Measurements from ENCODE around the gene FOXL2.

Gene FOXL2

GRCh38 chr3:138946663-138947494 is at the start of gene FOXL2, which contains the start of gene FOXL2NB:
Gene FOXL2 (minus strand): TSS chr3:138947137. CDS start chr3:138946722, 415 bp downstream.
Gene FOXL2NB (plus strand): TSS chr3:138947217. CDS start chr3:138947365, 148 bp downstream.
- DNase-seq (ENCODE audit: extremely low read depth in 1 of 2, low read depth in 1 of 2), result no peak

GRCh38 chr3:138995706-138996105 is 48.8 kb upstream of the FOXL2 start:
- no peak for DNase-seq (ENCODE audit: extremely low read depth in 1 of 2, low read depth in 1 of 2)

- no peak for DNase-seq (ENCODE audit: extremely low read depth in 1 of 2, low read depth in 1 of 2)
Observed at GRCh38 chr3:138987181-138987580, 40.2 kb upstream of the FOXL2 start.

GRCh38 chr3:138985932-138986331 is 39.0 kb upstream of the FOXL2 start:
- no peak for DNase-seq (ENCODE audit: extremely low read depth in 1 of 2, low read depth in 1 of 2)

DNA sequence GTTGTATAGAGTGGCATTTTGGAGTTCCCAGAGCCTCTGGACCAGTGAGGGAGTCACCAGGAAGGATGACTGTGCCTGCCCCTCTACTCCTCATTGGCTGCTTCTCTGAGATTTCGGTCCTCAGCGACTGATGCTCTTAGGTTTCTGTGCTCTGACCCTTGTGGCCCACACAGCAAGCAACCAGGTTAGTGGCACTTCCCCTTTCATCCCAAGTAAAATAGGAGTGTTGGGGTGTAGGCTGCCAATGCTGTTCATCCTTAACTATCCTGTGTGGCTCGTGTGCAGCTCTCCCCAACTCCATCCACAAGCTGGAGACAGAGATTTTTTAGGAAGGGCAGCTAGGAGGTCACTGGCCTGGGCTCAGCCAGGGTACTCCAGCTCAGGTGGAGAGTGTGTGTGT is 37.9 kb upstream of the FOXL2 start:
- no peak for DNase-seq (ENCODE audit: extremely low read depth in 1 of 2, low read depth in 1 of 2)

GRCh38 chr3:138976047-138976446 is 29.1 kb upstream of the FOXL2 start:
- DNase-seq (ENCODE audit: extremely low read depth in 1 of 2, low read depth in 1 of 2), result no peak

DNA sequence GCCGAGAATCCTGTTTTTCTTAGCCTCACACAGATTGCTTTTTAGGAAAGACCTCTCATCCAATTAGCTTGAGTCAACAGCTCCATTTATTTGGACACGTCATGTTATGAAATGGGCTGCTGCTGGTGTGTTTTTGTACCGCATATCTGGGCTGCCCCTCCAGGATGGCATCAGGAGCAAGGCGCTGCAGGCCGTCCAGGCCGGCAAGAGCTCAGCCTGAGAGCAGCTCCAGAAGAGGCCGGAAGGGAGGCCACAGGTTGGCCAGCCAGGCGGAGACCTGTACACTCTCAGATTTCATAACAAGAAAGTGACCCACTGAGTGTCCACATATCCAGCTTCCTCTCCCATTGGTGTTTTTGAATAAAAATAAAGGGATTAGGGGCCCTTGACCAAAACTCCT is 28.4 kb upstream of the FOXL2 start:
- no peak for DNase-seq (ENCODE audit: extremely low read depth in 1 of 2, low read depth in 1 of 2)

- DNase-seq (ENCODE audit: extremely low read depth in 1 of 2, low read depth in 1 of 2), result no peak
Observed at GRCh38 chr3:138974462-138974861, 27.5 kb upstream of the FOXL2 start.

DNA sequence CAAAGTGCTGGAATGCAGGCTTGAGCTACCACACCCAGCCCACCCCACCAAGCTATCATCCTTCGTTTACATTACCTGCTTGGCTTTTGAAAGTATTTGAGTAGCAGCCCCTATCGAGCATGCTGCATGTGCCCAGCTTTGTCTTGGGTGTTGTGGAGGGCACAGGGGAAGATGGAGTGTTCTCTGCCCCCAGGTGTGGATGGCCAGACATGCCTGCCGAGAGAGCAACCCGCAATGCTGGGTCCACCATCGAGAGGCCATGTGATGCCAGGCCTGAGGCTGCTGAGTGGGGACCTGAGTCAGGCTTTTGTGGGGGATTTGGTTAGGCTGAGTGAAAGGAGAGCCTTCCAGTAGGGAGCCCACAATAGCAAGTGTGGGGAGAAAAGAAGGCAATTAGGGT is 26.0 kb upstream of the FOXL2 start:
- DNase-seq (ENCODE audit: extremely low read depth in 1 of 2, low read depth in 1 of 2), result no peak

- DNase-seq (ENCODE audit: extremely low read depth in 1 of 2, low read depth in 1 of 2), result no peak
Observed at GRCh38 chr3:138971766-138972320, 24.9 kb upstream of the FOXL2 start.

DNA sequence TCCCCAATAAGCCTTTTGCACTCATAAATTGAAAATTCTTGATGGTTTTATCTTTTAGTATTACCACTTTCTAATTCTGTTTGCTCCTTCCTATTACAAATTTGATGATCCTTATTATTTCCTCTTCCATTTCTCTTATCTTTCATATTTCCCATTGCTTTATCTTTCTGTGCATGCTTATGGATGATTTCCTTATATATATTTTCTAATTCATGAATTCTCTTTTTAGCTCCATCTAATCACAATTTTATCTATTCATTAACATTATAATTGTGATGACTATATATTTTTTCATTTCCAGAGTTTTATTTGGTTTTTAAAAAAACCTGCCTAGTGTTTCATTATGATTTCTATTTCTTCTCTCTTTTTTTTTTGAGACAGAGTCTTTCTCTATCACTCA is 18.0 kb upstream of the FOXL2 start:
- DNase-seq (ENCODE audit: extremely low read depth in 1 of 2, low read depth in 1 of 2), result no peak

- no peak for DNase-seq (ENCODE audit: extremely low read depth in 1 of 2, low read depth in 1 of 2)
Observed at GRCh38 chr3:138964264-138964663, 17.3 kb upstream of the FOXL2 start.

- no peak for DNase-seq (ENCODE audit: extremely low read depth in 1 of 2, low read depth in 1 of 2)
Observed at GRCh38 chr3:138962854-138963560, 16.1 kb upstream of the FOXL2 start.

DNA sequence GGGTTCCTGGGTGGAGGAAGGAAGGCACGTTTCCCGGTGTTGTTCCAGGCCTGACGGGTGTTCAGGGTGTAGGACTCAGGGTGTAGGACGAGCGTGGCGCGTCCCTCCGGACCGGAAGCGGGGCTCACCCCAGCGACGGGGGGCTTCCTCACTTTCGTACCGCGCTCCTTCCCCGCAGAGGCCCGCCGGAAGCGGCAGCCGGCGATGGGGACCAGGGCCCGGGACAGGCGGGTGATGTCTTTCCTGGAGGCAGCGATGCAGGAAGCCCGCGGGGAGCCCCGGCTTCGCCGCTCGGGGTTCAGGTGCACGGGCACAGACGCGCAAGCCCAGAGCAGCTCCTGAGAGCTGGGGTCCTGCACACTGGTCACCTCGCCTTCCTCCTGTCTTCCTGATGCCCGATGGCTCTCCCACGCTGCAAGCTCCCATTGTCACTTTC is 13.5 kb upstream of the FOXL2 start:
- DNase-seq (ENCODE audit: extremely low read depth in 1 of 2, low read depth in 1 of 2), result no peak

GRCh38 chr3:138950701-138951100 is 3.8 kb upstream of the FOXL2 start:
- DNase-seq (ENCODE audit: extremely low read depth in 1 of 2, low read depth in 1 of 2), result no peak

DNA sequence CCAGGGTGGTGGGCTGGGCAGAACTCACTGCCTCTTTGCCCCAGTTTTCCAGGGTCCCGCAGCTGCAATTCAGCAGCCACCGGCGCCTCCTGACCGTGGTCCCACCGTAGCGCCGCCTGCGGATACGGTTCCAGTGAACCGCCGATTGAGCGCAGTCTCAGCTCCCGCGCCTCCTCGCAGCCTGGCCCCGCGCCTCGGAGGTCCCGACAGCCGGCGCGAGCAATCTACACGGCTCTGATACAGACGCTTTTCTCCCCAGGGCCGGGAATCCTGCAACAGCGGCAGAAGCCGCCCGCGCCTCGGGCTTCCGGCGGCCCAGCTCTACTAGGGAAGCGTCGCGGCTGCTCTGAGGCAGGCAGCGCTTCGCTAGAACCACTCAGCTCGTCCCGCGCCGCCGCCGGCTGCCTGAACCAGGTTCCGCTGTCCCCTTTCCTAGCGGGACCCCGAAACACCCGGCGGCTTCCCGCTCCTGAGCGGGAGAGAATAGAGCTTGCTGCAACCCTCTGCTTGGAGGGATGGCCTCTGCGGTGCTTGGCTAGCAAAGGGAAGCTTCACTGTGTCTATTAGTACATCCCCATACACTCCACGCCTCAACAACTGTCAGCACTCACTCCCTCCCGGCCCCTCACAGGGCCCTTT is 3.2 kb upstream of the FOXL2 start:
- no peak for DNase-seq (ENCODE audit: extremely low read depth in 1 of 2, low read depth in 1 of 2)

- no peak for DNase-seq (ENCODE audit: extremely low read depth in 1 of 2, low read depth in 1 of 2)
Observed at GRCh38 chr3:138949445-138950005, 2.6 kb upstream of the FOXL2 start.

DNA sequence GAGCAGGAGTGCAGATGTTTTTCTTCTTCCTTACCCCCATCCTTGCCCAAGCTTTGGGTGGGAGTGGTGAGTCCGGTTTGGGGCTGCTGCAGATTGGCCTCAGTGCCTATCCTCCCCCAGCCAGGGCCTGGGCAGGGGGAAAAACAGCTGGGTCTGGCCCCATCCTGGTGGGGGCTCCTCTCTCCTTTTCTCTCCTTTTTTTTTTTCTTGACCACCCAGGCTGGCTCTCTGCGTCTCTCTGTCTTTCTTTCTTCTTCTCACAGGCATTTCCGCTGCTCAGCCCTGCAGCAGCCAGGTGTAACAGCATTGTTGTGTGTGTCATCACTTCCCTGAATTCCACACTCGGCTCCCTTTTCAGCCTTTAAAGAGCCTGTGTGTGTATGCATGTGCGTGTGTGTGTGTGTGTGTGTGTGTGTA is 2.1 kb upstream of the FOXL2 start:
- no peak for DNase-seq (ENCODE audit: extremely low read depth in 1 of 2, low read depth in 1 of 2)

GRCh38 chr3:138948371-138949001 is 1.5 kb upstream of the FOXL2 start:
- no peak for DNase-seq (ENCODE audit: extremely low read depth in 1 of 2, low read depth in 1 of 2)

- DNase-seq (ENCODE audit: extremely low read depth in 1 of 2, low read depth in 1 of 2), result no peak
Observed at GRCh38 chr3:138947495-138948121, 671 bp upstream of the FOXL2 start.

Measured in activated CD8-positive, alpha-beta memory T cell treated with anti-CD3 and anti-CD28 coated beads for 1 hour (primary cell).